Measurements from ENCODE around the gene TUT4.
"Not testable (repeated sequence)": the region's sequence is repeated elsewhere in the genome, so short reads cannot be mapped to it uniquely, and the experiment has no call there.

The TUT4 gene

GRCh38 chr1:52552505-52553361 is at the start of gene TUT4:
TUT4 (minus strand) TSS chr1:52553092; CDS start chr1:52526280, 26,812 bp downstream.
- FAIRE-seq, result no peak

GRCh38 chr1:52601991-52602855 is 49.3 kb upstream of the TUT4 start, which contains the start of gene GPX7:
GPX7 (plus strand) TSS chr1:52602371; CDS start chr1:52602410, 39 bp downstream.
- FAIRE-seq, result no peak

GRCh38 chr1:52601519-52601918 is 48.6 kb upstream of the TUT4 start:
- FAIRE-seq, result no peak

DNA sequence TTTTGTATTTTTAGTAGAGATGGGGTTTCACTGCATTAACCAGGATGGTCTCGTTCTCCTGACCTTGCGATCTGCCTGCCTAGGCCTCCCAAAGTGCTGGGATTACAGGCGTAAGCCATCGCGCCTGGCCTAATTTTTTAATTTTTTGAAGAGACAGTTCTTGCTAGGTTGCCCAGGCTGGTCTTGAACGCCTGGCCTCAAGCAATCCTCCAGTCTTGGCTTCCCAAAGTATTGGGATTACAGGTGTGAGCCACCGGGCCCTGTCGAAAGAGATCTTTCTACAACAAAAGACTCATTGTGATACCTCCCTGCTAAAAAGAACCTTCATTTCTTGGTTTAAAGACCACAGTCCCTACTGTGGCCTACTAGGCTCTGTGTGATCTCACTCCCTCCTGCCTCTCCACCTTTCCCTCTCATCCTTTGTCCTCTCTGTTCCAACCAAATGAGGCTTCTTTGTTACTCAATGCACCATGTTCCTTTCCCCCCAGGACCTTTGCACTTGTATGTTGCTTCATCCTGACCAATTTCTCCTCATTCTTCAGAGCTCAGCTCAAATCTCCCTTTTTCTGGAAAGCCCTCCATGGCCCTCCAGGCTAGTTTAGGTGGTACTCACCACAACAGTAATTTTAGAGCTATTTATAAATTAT is 47.8 kb upstream of the TUT4 start:
- FAIRE-seq, result no peak

DNA sequence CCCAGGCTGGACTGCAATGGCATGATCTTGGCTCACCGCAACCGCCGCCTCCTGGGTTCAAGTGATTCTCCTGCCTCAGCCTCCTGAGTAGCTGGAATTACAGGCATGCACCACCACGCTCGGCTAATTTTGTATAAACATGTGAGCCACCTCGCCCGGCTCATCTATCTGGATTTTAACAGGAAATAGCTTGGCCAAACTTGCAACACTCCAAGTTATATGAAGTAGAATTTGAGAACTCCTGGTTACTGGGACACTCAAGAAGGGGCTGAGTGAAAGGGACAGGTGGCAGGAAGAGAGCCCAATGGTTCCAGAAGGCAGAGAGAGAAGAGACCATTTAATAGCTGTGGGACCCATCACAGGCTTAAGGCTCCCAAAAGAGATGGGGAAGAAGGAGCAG is 46.3 kb upstream of the TUT4 start:
- FAIRE-seq, result no peak

GRCh38 chr1:52598729-52599128 is 45.8 kb upstream of the TUT4 start:
- FAIRE-seq, result no peak

DNA sequence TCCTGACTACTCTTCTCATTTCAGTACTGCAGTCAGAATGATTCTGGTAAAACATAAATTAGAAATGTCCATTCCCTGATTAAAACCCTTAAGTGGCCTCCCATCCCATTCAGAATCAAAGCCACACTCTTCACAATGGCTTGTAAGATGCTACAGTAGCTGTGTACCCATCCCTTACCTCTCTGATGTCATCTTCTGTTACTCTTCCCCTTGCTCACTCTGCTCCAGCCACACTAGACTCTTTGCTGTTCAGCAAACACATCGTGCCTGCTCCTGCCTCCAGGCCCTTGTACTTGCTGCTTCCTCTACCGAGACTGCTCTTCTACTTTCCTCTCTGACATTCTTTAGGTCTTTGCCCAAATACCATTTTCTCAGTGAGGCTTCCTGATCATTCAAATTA is 45.0 kb upstream of the TUT4 start:
- FAIRE-seq, result no peak

GRCh38 chr1:52595061-52595460 is 42.2 kb upstream of the TUT4 start:
- FAIRE-seq, result no peak

- no peak for FAIRE-seq
Observed at GRCh38 chr1:52593495-52593894, 40.6 kb upstream of the TUT4 start.

DNA sequence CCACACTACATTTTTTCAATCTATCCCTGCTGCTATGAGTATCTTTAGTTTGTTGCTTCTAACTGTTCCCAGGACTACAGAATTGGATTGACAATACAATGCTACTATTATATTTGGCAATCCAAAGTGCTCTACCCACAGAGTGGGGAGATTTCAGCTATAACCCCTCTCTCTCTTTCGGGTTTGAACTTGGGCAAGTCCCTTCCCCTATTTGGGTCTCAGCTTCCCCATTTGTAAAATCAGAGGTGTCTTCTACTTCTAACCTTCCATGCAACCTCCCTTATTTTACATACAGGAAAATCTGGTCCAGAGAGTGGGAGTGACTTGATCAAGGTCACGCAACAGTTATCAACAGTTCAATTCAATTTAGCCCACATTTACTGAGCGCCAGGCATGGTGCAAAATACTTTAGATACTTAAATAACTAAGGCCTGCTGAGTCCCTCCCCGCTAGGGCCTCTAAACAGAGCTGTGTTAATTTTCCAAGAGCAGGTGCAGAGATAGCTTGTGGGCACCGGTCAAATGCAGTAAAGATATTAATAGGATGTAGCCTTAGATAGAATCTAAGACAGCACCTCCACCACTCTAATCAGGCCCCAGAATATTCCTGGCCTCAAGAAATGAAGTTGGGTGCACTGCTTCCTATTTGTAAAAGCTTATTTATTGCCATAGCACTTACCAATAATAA is 39.9 kb upstream of the TUT4 start:
- no peak for FAIRE-seq

GRCh38 chr1:52590266-52590665 is 37.4 kb upstream of the TUT4 start:
- FAIRE-seq, result no peak

GRCh38 chr1:52588535-52588934 is 35.6 kb upstream of the TUT4 start:
- FAIRE-seq, result no peak

DNA sequence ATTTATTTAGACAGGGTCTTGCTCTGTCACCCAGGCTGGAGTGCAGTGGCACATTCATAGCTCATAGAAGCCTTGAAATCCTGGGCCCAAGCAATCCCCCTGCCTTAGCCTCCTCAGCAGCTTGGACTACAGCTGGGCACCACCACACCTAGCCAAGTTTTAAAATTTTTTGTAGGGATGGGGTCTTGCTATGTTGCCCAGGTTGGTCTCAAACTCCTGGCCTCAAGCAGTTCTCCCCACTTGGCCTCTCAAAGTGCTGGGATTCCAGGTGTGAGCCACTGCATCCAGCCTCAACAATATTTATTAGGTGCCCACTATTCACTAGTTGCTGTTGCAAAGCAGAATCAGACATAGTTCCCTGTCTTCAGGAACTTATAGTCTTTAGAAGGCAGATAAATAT is 35.1 kb upstream of the TUT4 start:
- no peak for FAIRE-seq

DNA sequence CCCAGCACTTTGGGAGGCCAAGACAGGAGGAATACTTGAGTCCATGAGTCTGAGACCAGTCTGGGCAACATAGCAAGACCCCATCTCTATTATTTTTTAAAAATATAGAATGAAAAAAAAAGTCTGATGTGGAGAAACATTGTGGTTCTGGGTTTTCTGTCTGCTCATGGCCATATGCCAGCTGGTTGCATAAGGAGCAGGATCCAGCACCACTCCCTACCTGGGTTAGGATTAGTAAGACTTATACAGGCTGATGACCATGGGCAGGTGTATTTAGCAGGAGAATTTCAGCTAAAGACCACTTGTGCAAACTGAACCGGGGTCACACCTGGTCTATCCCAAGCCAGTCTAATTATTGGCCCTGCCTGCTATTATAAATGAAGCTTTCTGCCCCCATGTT is 32.6 kb upstream of the TUT4 start:
- no peak for FAIRE-seq

- no peak for FAIRE-seq
Observed at GRCh38 chr1:52582116-52582696, 29.3 kb upstream of the TUT4 start.

- no peak for FAIRE-seq
Observed at GRCh38 chr1:52580283-52580682, 27.4 kb upstream of the TUT4 start.

DNA sequence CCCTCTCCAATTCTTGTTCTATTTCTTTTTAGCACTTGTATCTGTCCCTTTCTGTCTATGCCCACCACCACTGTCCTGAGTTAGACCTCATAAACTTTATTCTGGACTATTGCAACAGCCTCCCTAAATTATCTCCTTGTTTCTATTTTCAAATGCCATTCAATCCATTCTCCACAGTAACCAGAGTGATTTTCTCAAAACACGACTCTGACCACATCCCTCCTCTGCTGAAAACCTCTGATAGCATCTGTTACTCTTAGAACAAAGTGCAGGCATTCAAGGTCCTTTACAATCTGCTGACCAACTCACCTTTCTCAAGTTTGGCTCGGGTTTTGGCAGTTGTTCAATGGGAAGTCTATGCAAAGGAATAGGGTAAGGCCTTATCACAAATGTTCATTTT is 26.5 kb upstream of the TUT4 start:
- no peak for FAIRE-seq

- FAIRE-seq, result not testable (repeated sequence)
Observed at GRCh38 chr1:52578066-52578465, 25.2 kb upstream of the TUT4 start.

- no peak for FAIRE-seq
Observed at GRCh38 chr1:52576074-52576473, 23.2 kb upstream of the TUT4 start.

- FAIRE-seq, result no peak
Observed at GRCh38 chr1:52574594-52574993, 21.7 kb upstream of the TUT4 start.

GRCh38 chr1:52572387-52572786 is 19.5 kb upstream of the TUT4 start:
- no peak for FAIRE-seq

DNA sequence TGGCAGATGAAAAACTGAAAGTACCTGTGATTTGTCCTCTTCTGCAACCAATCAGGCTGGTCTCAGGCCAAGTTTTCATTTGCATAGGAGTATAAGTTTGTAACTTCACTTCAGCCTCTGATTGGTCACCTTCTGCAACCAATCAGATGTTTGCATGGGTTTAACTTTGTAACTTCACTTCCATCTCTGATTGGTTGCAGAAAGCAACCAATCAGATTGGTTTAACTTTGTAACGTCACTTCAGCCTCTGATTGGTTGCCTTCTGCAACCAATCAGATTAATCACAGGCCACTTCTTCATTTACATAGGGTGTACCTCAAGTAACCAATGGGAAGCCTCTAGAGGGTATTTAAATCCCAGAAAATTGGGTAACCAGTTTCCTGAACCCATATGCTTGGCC is 18.9 kb upstream of the TUT4 start:
- FAIRE-seq, result no peak

Measured in G401.6 (cell line).